NOMO-1 (cell line): Measurements from ENCODE around the gene ADAMTS8.

Source experiments
- DNase-seq, 2 experiments: peaks; one replicate each; lab custom pipeline; 2025; ENCODE audit not compliant: unreplicated experiment in 2 of 2; lab: John Stamatoyannopoulos, UW

ADAMTS8 gene

GRCh38 chr11:130428316-130429119 is at the start of gene ADAMTS8:
Gene ADAMTS8 (minus strand): TSS chr11:130428609. CDS start chr11:130428286, 323 bp downstream.
- DNase-seq, result peak; percentile 9 to 41

- DNase-seq, result no peak
These were observed 49.3 kb upstream of the ADAMTS8 start for GRCh38 chr11:130477586-130478203.

- DNase-seq, result no peak
These were observed 48.6 kb upstream of the ADAMTS8 start for GRCh38 chr11:130476922-130477491.

- no peak for DNase-seq
These were observed 48.0 kb upstream of the ADAMTS8 start for GRCh38 chr11:130476200-130476921.

GRCh38 chr11:130475426-130476053 is 47.1 kb upstream of the ADAMTS8 start:
- no peak for DNase-seq

GRCh38 chr11:130474637-130475400 is 46.4 kb upstream of the ADAMTS8 start:
- no peak for DNase-seq

- no peak for DNase-seq
These were observed 45.5 kb upstream of the ADAMTS8 start for GRCh38 chr11:130473795-130474377.

GRCh38 chr11:130473056-130473794 is 44.8 kb upstream of the ADAMTS8 start:
- no peak for DNase-seq

- DNase-seq, result no peak
These were observed 44.1 kb upstream of the ADAMTS8 start for GRCh38 chr11:130472434-130472961.

GRCh38 chr11:130471731-130472433 is 43.5 kb upstream of the ADAMTS8 start:
- DNase-seq, result no peak

GRCh38 chr11:130470832-130471706 is 42.7 kb upstream of the ADAMTS8 start:
- DNase-seq, result no peak

GRCh38 chr11:130469181-130469580 is 40.8 kb upstream of the ADAMTS8 start:
- DNase-seq, result no peak

- DNase-seq, result no peak
These were observed 38.9 kb upstream of the ADAMTS8 start for GRCh38 chr11:130467116-130467900.

- DNase-seq, result peak in 1 of 2 experiments; percentile 33
These were observed 36.9 kb upstream of the ADAMTS8 start for GRCh38 chr11:130465263-130465662.

- no peak for DNase-seq
These were observed 35.9 kb upstream of the ADAMTS8 start for GRCh38 chr11:130464291-130464812.

- DNase-seq, result no peak
These were observed 34.5 kb upstream of the ADAMTS8 start for GRCh38 chr11:130462931-130463330.
